ENCODE measurements around the gene CFL1. TPM values are rescaled to one million over a fixed set of nuclear protein-coding genes. Genes with fewer than 3 reads are reported as not detected.

Gene CFL1
- polyA plus RNA-seq, 1 of the 3 experiments (the other 2 are of a cell fraction), result 4,252 TPM

GRCh38 chr11:65858681-65859087 lies 704 bp upstream of the CFL1 start:
- TF ChIP-seq MXI1 (IDR thresholded peaks at IDR 0.05; ENCODE audit: low read depth, low read length) (0 out of 2 replicates have a peak, but pooled peaks have one; percentile 0), NRF1 (IDR thresholded peaks at IDR 0.05; ENCODE audit: low read depth, low read length) (no peak)
- no peaks in the 10 kb centered on the region for H3K9me3 ChIP-seq
- H3K9me2 ChIP-seq, result no peaks in the 10 kb centered on the region
- H3K36me3 ChIP-seq (replicated peaks in 1 of 2; ENCODE audit: control insufficient read depth in 1 of 2, insufficient read depth in 2 of 2, low read length in 1 of 2), result peaks cover 39 to 52% of the 10 kb centered on the region in 2 experiments
- DNase-seq, result no peak
- CTCF ChIA-PET, result interaction anchor here (0.9 to 18.4 kb wide), 12 partner anchors 13 to 146 kb away, joined by 3 to 374 read pairs (median 5); partner anchors contain the start of genes BANF1, CCDC85B, CTSW and EFEMP2
- peak overlapping the region; percentile 93 for H3K27ac ChIP-seq (ENCODE audit: low read depth in 2 of 2, low read length in 1 of 2)
- peak overlapping the region; percentile 99 for H3K4me2 ChIP-seq
- H3K4me1 ChIP-seq (ENCODE audit: control insufficient read depth in 1 of 2, insufficient read depth in 2 of 2, low read depth in 1 of 2, low read length in 1 of 2), result peaks cover 10 to 33% of the 10 kb centered on the region in 2 experiments
- no peaks in the 10 kb centered on the region for H3K27me3 ChIP-seq (ENCODE audit: insufficient read depth)
- peak overlapping the region; percentile 97 to 99 for H3K4me3 ChIP-seq (ENCODE audit: low read depth in 2 of 2, low read length in 1 of 2)
- whole genome bisulfite sequencing (ENCODE audit: low lambda C conversion rate), result under 1% methylated on average over 10 of the region's 10 CpGs
- H3K9ac ChIP-seq, result peak overlapping the region; percentile 70
- peaks cover 39% of the 10 kb centered on the region for H4K20me1 ChIP-seq (ENCODE audit: insufficient read depth)
- H3F3A ChIP-seq (replicated peaks; ENCODE audit: insufficient read depth), result peaks cover 51% of the 10 kb centered on the region
- H3K79me2 ChIP-seq (ENCODE audit: insufficient read depth), result peaks cover 74% of the 10 kb centered on the region
- POLR2A ChIA-PET, result interaction anchor here (0.6 to 5.0 kb wide), 10 partner anchors 12 to 244 kb away, joined by 3 to 59 read pairs (median 6); partner anchors contain the start of genes CCDC85B, FIBP, KAT5 and PCNX3
- peak overlapping the region; percentile 69 for H2AFZ ChIP-seq (ENCODE audit: low read depth)

- peak overlapping the region; percentile 93 for H3K4me2 ChIP-seq
- peaks cover 60% of the 10 kb centered on the region for H3F3A ChIP-seq (replicated peaks; ENCODE audit: insufficient read depth)
- H3K9ac ChIP-seq, result peak overlapping the region; percentile 92
- CTCF ChIA-PET, result interaction anchor here (0.9 to 18.4 kb wide), 5 partner anchors 14 to 113 kb away, joined by 3 to 374 read pairs (median 4); partner anchors contain the start of genes CCDC85B, CTSW and FIBP
- peaks cover 51% of the 10 kb centered on the region for H4K20me1 ChIP-seq (ENCODE audit: insufficient read depth)
- peaks cover 42 to 52% of the 10 kb centered on the region in 2 experiments for H3K36me3 ChIP-seq (replicated peaks in 1 of 2; ENCODE audit: control insufficient read depth in 1 of 2, insufficient read depth in 2 of 2, low read length in 1 of 2)
- peak overlapping the region; percentile 93 to 97 for H3K27ac ChIP-seq (ENCODE audit: low read depth in 2 of 2, low read length in 1 of 2)
- POLR2A ChIA-PET, result interaction anchor here (1.0 to 5.0 kb wide), 4 partner anchors 13 to 242 kb away, joined by 3 to 59 read pairs (median 26); partner anchors contain the start of genes CCDC85B, FIBP and PCNX3
- no peak overlapping the region for H2AFZ ChIP-seq (ENCODE audit: low read depth)
- TF ChIP-seq RCOR1 (IDR thresholded peaks at IDR 0.05; ENCODE audit: low read length), result no peak
- no peak for TF ChIP-seq TEAD4 (IDR thresholded peaks at IDR 0.05; ENCODE audit: borderline replicate concordance, insufficient read depth)
- peak; percentile 42; the same call in 1 of the 2 replicates for TF ChIP-seq SIN3A (IDR thresholded peaks at IDR 0.05; ENCODE audit: borderline replicate concordance, low read depth, low read length)
- no peak for TF ChIP-seq ELF1 (IDR thresholded peaks at IDR 0.05)
- TF ChIP-seq MEF2A (IDR thresholded peaks at IDR 0.05; ENCODE audit: borderline replicate concordance, low read depth), result no peak
- TF ChIP-seq JUND (IDR thresholded peaks at IDR 0.05), result no peak
- peak overlapping the region; percentile 97 to 98 for H3K4me3 ChIP-seq (ENCODE audit: low read depth in 2 of 2, low read length in 1 of 2)
- no peaks in the 10 kb centered on the region for H3K9me3 ChIP-seq
- H3K4me1 ChIP-seq (ENCODE audit: control insufficient read depth in 1 of 2, insufficient read depth in 2 of 2, low read depth in 1 of 2, low read length in 1 of 2), result peaks cover 10 to 33% of the 10 kb centered on the region in 2 experiments
- DNase-seq, result no peak
- no peaks in the 10 kb centered on the region for H3K27me3 ChIP-seq (ENCODE audit: insufficient read depth)
- H3K9me2 ChIP-seq, result no peaks in the 10 kb centered on the region
- whole genome bisulfite sequencing (ENCODE audit: low lambda C conversion rate), result 0% methylated on average over 19 of the region's 49 CpGs
- peaks cover 65% of the 10 kb centered on the region for H3K79me2 ChIP-seq (ENCODE audit: insufficient read depth)
These were observed 504 bp downstream of the CFL1 start for GRCh38 chr11:65857500-65857852.

- WGBS (ENCODE audit: low lambda C conversion rate), result under 1% methylated on average over 35 of the region's 57 CpGs
- no peaks in the 10 kb centered on the region for H3K9me3 ChIP-seq
- no peaks in the 10 kb centered on the region for H3K27me3 ChIP-seq (ENCODE audit: insufficient read depth)
- CTCF ChIA-PET, result interaction anchor here (0.9 to 18.4 kb wide), 5 partner anchors 14 to 112 kb away, joined by 3 to 374 read pairs (median 4); partner anchors contain the start of genes CCDC85B, CTSW and FIBP
- peak overlapping the region; percentile 93 for H3K4me2 ChIP-seq
- peaks cover 56% of the 10 kb centered on the region for H4K20me1 ChIP-seq (ENCODE audit: insufficient read depth)
- no peak overlapping the region for H2AFZ ChIP-seq (ENCODE audit: low read depth)
- no peaks in the 10 kb centered on the region for H3K9me2 ChIP-seq
- H3K4me1 ChIP-seq (ENCODE audit: control insufficient read depth in 1 of 2, insufficient read depth in 2 of 2, low read depth in 1 of 2, low read length in 1 of 2), result peaks cover 5 to 29% of the 10 kb centered on the region in 2 experiments
- peak overlapping the region; percentile 97 to 98 for H3K4me3 ChIP-seq (ENCODE audit: low read depth in 2 of 2, low read length in 1 of 2)
- peak overlapping the region; percentile 92 for H3K9ac ChIP-seq
- H3K27ac ChIP-seq (ENCODE audit: low read depth in 2 of 2, low read length in 1 of 2), result peak overlapping the region; percentile 93 to 97
- peaks cover 41 to 51% of the 10 kb centered on the region in 2 experiments for H3K36me3 ChIP-seq (replicated peaks in 1 of 2; ENCODE audit: control insufficient read depth in 1 of 2, insufficient read depth in 2 of 2, low read length in 1 of 2)
- POLR2A ChIA-PET, result interaction anchor here (0.6 to 5.0 kb wide), 2 partner anchors 13 to 145 kb away, joined by 3 to 59 read pairs; partner anchors contain the start of gene KAT5
- peaks cover 66% of the 10 kb centered on the region for H3F3A ChIP-seq (replicated peaks; ENCODE audit: insufficient read depth)
- H3K79me2 ChIP-seq (ENCODE audit: insufficient read depth), result peaks cover 60% of the 10 kb centered on the region
- peak; percentile 80 for DNase-seq
- TF ChIP-seq RXRA (IDR thresholded peaks at IDR 0.05; ENCODE audit: borderline replicate concordance, low read depth), result no peak
- TF ChIP-seq GATA2 (CRISPR knock-in tag; IDR thresholded peaks at IDR 0.05), result no peak
- no peak for TF ChIP-seq JUND (IDR thresholded peaks at IDR 0.05)
- no peak for TF ChIP-seq REST (IDR thresholded peaks at IDR 0.05; ENCODE audit: low read depth, low read length)
- TF ChIP-seq RCOR1 (IDR thresholded peaks at IDR 0.05; ENCODE audit: low read length), result no peak
- no peak for TF ChIP-seq NFIC (IDR thresholded peaks at IDR 0.05; ENCODE audit: borderline replicate concordance)
- TF ChIP-seq FOXM1 (IDR thresholded peaks at IDR 0.05; ENCODE audit: low read depth), result no peak
- TF ChIP-seq RAD21 (IDR thresholded peaks at IDR 0.05; ENCODE audit: low read length), result no peak
- TF ChIP-seq SMC3 (IDR thresholded peaks at IDR 0.05; ENCODE audit: low read depth, low read length), result no peak
- no peak for TF ChIP-seq IRF3 (IDR thresholded peaks at IDR 0.05; ENCODE audit: low read depth, low read length)
These were observed 1.1 kb downstream of the CFL1 start for GRCh38 chr11:65856689-65857499.

All from SK-N-SH (cell line).